CD14-positive monocyte (primary cell): ENCODE data around the gene MYCBP2. TPM values are rescaled to one million over a fixed set of nuclear protein-coding genes. Genes with fewer than 3 reads are reported as not detected.

Source experiments
- DNase-seq, 3 donors: peaks; one replicate each; pipeline ENCODE4 v3.0.0-alpha.2; 2011 to 2022
- H2AFZ ChIP-seq: 2 replicates; pipeline ENCODE4 v1.6.0; 2012; ENCODE audit warnings: mild to moderate bottlenecking, low read depth, low read length, inconsistent platforms; ENCODE audit not compliant: insufficient read depth, poor library complexity, severe bottlenecking
- H3K27ac ChIP-seq, 2 donors: 1 replicate in 1 of 2; 2 replicates in 1 of 2; pipeline ENCODE4 v1.5.1; 2012 to 2013; ENCODE audit warnings: low read length in 2 of 2, control low read depth in 1 of 2, inconsistent platforms in 1 of 2, low read depth in 1 of 2, mild to moderate bottlenecking in 1 of 2
- H3K27me3 ChIP-seq, 2 donors: one replicate each; pipeline versions ENCODE4 v1.6.0 to v1.6.1; 2011 to 2013; ENCODE audit warnings: low read length in 2 of 2; ENCODE audit not compliant: control insufficient read depth in 2 of 2, insufficient read depth in 2 of 2
- H3K36me3 ChIP-seq, 2 donors: replicated peaks in 1 of 2; 1 replicate in 1 of 2; 2 replicates in 1 of 2; pipeline versions ENCODE4 v1.5.1 to v1.6.1; 2012 to 2013; ENCODE audit warnings: low read length in 2 of 2, control low read depth in 1 of 2, inconsistent platforms in 1 of 2, mild to moderate bottlenecking in 1 of 2; ENCODE audit not compliant: insufficient read depth in 2 of 2, control insufficient read depth in 1 of 2
- H3K4me1 ChIP-seq, 2 donors: 1 replicate in 1 of 2; 2 replicates in 1 of 2; pipeline versions ENCODE4 v1.5.1 to v1.6.1; 2012 to 2013; ENCODE audit warnings: low read length in 2 of 2, control low read depth in 1 of 2, inconsistent platforms in 1 of 2, mild to moderate bottlenecking in 1 of 2, moderate library complexity in 1 of 2; ENCODE audit not compliant: insufficient read depth in 2 of 2, control insufficient read depth in 1 of 2
- H3K4me2 ChIP-seq: replicated peaks from 2 replicates; pipeline ENCODE3; 2012; ENCODE audit warnings: low read length, moderate library complexity, mild to moderate bottlenecking; ENCODE audit not compliant: poor library complexity, severe bottlenecking; ENCODE audit errors: extremely low read depth
- H3K4me3 ChIP-seq, 3 experiments: fragments of 200-600 bp in 1 of 3; sonication (generic) in 1 of 3; replicated peaks in 1 of 3; 1 replicate in 2 of 3; 2 replicates in 1 of 3; pipeline ENCODE4 v1.5.1; 2011 to 2013; ENCODE audit warnings: low read length in 3 of 3, mild to moderate bottlenecking in 3 of 3, control low read depth in 2 of 3, low read depth in 2 of 3, inconsistent platforms in 1 of 3, moderate library complexity in 1 of 3
- H3K79me2 ChIP-seq: 2 replicates; pipeline ENCODE4 v1.6.0; 2012; ENCODE audit warnings: mild to moderate bottlenecking, control low read depth, inconsistent platforms, low read length, moderate library complexity; ENCODE audit not compliant: insufficient read depth
- H3K9ac ChIP-seq: 2 replicates; pipeline ENCODE4 v1.6.0; 2017; ENCODE audit warnings: low read length, mild to moderate bottlenecking; ENCODE audit not compliant: insufficient read depth, poor library complexity, severe bottlenecking
- H3K9me3 ChIP-seq, 2 donors: replicated peaks in 1 of 2; 1 replicate in 1 of 2; 2 replicates in 1 of 2; pipeline versions ENCODE4 v1.5.1 to v1.6.1; 2012 to 2013; ENCODE audit warnings: low read length in 2 of 2, control low read depth in 1 of 2; ENCODE audit not compliant: control insufficient read depth in 1 of 2, insufficient read depth in 1 of 2
- H4K20me1 ChIP-seq: 2 replicates; pipeline ENCODE4 v1.6.0; 2012; ENCODE audit warnings: mild to moderate bottlenecking, low read length, control low read depth, moderate library complexity; ENCODE audit not compliant: insufficient read depth
- H3K27ac Mint-ChIP-seq, 7 donors: one replicate each; pipeline ENCODE4 v1.8.0; 2020; ENCODE audit warnings: mild to moderate bottlenecking in 7 of 7, mixed read lengths in 7 of 7, moderate library complexity in 6 of 7, inconsistent platforms in 2 of 7
- H3K27me3 Mint-ChIP-seq, 3 donors: one replicate each; pipeline ENCODE4 v1.8.0; 2021 to 2022; ENCODE audit warnings: low read depth in 3 of 3, mild to moderate bottlenecking in 3 of 3, mixed read lengths in 3 of 3, moderate library complexity in 3 of 3, inconsistent platforms in 1 of 3
- H3K36me3 Mint-ChIP-seq, 2 donors: one replicate each; pipeline ENCODE4 v1.8.0; 2020; ENCODE audit warnings: mixed read lengths in 2 of 2, inconsistent platforms in 1 of 2, mild to moderate bottlenecking in 1 of 2
- H3K4me1 Mint-ChIP-seq: one replicate; pipeline ENCODE4 v1.8.0; 2020; ENCODE audit warnings: mild to moderate bottlenecking, mixed read lengths
- H3K4me3 Mint-ChIP-seq, 2 donors: one replicate each; pipeline ENCODE4 v1.8.0; 2020; ENCODE audit warnings: mild to moderate bottlenecking in 2 of 2, mixed read lengths in 2 of 2, moderate library complexity in 1 of 2
- H3K9me3 Mint-ChIP-seq, 7 donors: one replicate each; pipeline ENCODE4 v1.8.0; 2020 to 2022; ENCODE audit warnings: mixed read lengths in 7 of 7, mild to moderate bottlenecking in 6 of 7, moderate library complexity in 6 of 7, inconsistent platforms in 2 of 7
- WGBS: methylation state at CpG from one replicate; pipeline ENCODE4 v1.1.5; 2013; ENCODE audit warnings: missing lambda C conversion rate; ENCODE audit not compliant: insufficient coverage; 5-methylcytosine and 5-hydroxymethylcytosine counted together
- intact Hi-C, 2 donors: fragments of 100-400 bp; cut with micrococcal nuclease; formaldehyde crosslinking; loops; one replicate each; pipeline versions ENCODE4 v1.15.0 to v1.15.1; 2023
- polyA plus RNA-seq, 3 donors: library from polyadenylated mRNA; depleted of rRNA in 1 of 3; unstranded in 2 of 3; stranded (reverse) in 1 of 3; fragments of 300-500 nt in 2 of 3; fragments of >200 nt in 1 of 3; fragmentation: Illumina TruSeq in 2 of 3; gene quantifications; 1 replicate in 2 of 3; 2 replicates in 1 of 3; pipeline ENCODE4 v1.2.3, GENCODE V29; 2012 to 2021
- TF ChIP-seq, protein P1 (sequence below): fragments of 200-600 bp; IDR thresholded peaks from one replicate; pipeline ENCODE4 v1.8.0; 2022; ENCODE audit warnings: antibody characterized with exemption, mild to moderate bottlenecking

The MYCBP2 gene
- polyA plus RNA-seq, 3 donors = 7.6 to 51.5 (median 14.4) TPM

DNA sequence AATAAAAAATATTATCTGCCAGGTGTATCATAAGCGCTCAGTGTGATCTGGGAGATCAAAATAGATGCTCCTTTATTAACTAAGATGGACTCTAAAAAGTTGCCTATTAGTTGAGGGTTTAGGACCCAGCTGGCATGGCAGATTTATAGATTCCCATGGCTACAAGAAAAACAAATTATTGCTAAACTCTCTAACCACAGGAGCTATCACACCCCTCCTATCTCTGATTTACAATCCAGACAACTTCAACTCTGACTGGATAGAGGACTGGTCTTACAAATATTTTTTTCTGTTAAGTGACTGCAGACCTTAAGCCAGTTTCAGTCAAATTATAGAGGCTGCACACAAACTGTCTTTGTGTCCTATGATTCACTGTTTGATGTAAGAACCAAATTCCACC, 45.4 kb upstream of the MYCBP2 start:
- Mint-ChIP-seq H3K4me3 (no peak overlapping the region), H3K9me3 (peaks cover 0 to 8% (median 2%) of the 10 kb centered on the region in 7 donors)
- WGBS = no CpG with 5 or more reads among the region's 1 CpG

DNA sequence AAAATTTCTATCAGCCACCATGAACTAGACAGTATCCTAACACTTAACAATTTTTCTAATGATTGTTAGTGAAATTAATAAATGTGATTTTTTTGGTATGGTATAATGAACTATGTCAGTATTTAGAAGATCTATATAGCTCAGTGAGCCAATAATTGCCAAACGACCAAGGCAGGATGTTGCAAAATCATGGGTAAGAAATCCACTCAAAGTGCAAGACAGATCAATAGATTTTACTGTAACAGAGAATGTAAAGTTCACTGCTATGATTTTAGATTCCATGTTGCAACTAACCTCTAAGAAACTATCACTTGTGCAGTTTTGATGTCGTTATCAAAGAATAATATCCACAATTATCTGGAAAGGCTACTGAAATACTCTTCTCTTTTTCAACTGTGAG, 44.0 kb upstream of the MYCBP2 start:
- TF ChIP-seq, protein P1, sequence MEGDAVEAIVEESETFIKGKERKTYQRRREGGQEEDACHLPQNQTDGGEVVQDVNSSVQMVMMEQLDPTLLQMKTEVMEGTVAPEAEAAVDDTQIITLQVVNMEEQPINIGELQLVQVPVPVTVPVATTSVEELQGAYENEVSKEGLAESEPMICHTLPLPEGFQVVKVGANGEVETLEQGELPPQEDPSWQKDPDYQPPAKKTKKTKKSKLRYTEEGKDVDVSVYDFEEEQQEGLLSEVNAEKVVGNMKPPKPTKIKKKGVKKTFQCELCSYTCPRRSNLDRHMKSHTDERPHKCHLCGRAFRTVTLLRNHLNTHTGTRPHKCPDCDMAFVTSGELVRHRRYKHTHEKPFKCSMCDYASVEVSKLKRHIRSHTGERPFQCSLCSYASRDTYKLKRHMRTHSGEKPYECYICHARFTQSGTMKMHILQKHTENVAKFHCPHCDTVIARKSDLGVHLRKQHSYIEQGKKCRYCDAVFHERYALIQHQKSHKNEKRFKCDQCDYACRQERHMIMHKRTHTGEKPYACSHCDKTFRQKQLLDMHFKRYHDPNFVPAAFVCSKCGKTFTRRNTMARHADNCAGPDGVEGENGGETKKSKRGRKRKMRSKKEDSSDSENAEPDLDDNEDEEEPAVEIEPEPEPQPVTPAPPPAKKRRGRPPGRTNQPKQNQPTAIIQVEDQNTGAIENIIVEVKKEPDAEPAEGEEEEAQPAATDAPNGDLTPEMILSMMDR = no peak
- peaks cover 0 to 8% (median 2%) of the 10 kb centered on the region in 7 donors for H3K9me3 Mint-ChIP-seq
- no CpG with 5 or more reads among the region's 2 CpGs for WGBS

More for the DNA sequence above, 45.4 kb upstream of the MYCBP2 start:
- DNase-seq = no peak
- no peaks in the 10 kb centered on the region for H3K27me3 ChIP-seq
- peaks cover 10 to 11% of the 10 kb centered on the region in 2 donors for H3K4me1 ChIP-seq
- H3K27ac ChIP-seq = no peak overlapping the region
- H4K20me1 ChIP-seq = no peaks in the 10 kb centered on the region
- no peak overlapping the region for H3K4me3 ChIP-seq
- intact Hi-C loops = no loop called here
- H3K9ac ChIP-seq = no peak overlapping the region
- H3K4me1 Mint-ChIP-seq = peaks cover 15% of the 10 kb centered on the region
- no peaks in the 10 kb centered on the region for H3K79me2 ChIP-seq
- TF ChIP-seq, protein P1 = no peak
- no peaks in the 10 kb centered on the region for H3K36me3 ChIP-seq
- H2AFZ ChIP-seq = no peak overlapping the region
- no peak overlapping the region for H3K4me2 ChIP-seq
- H3K9me3 ChIP-seq = no peaks in the 10 kb centered on the region
- H3K27me3 Mint-ChIP-seq = peaks cover 0 to 1% (median 0%) of the 10 kb centered on the region in 3 donors
- no peaks in the 10 kb centered on the region for H3K36me3 Mint-ChIP-seq
- no peak overlapping the region for H3K27ac Mint-ChIP-seq

More for the DNA sequence above, 44.0 kb upstream of the MYCBP2 start:
- no peak overlapping the region for H3K9ac ChIP-seq
- Mint-ChIP-seq H3K27ac (no peak overlapping the region), H3K27me3 (peaks cover 0 to 1% (median 0%) of the 10 kb centered on the region in 3 donors), H3K4me3 (no peak overlapping the region), H3K36me3 (no peaks in the 10 kb centered on the region), H3K4me1 (peaks cover 7% of the 10 kb centered on the region)
- no peak overlapping the region for H3K4me3 ChIP-seq
- H3K4me2 ChIP-seq = no peak overlapping the region
- no peaks in the 10 kb centered on the region for H3K9me3 ChIP-seq
- no peak for DNase-seq
- no peak overlapping the region for H2AFZ ChIP-seq
- H3K79me2 ChIP-seq = no peaks in the 10 kb centered on the region
- H4K20me1 ChIP-seq = no peaks in the 10 kb centered on the region
- H3K36me3 ChIP-seq = no peaks in the 10 kb centered on the region
- H3K4me1 ChIP-seq = peaks cover 3 to 4% of the 10 kb centered on the region in 2 donors
- intact Hi-C loops = no loop called here
- no peak overlapping the region for H3K27ac ChIP-seq
- H3K27me3 ChIP-seq = no peaks in the 10 kb centered on the region
